ENCODE results near the gene G6PC2. TPM values are rescaled to one million over a fixed set of nuclear protein-coding genes. Genes with fewer than 3 reads are reported as not detected.
A peak's percentile ranks its signal among the peaks of the same experiment; 100 is the strongest.

The G6PC2 gene
- total RNA-seq, 3 donors from 2014 or later, result not detected

DNA sequence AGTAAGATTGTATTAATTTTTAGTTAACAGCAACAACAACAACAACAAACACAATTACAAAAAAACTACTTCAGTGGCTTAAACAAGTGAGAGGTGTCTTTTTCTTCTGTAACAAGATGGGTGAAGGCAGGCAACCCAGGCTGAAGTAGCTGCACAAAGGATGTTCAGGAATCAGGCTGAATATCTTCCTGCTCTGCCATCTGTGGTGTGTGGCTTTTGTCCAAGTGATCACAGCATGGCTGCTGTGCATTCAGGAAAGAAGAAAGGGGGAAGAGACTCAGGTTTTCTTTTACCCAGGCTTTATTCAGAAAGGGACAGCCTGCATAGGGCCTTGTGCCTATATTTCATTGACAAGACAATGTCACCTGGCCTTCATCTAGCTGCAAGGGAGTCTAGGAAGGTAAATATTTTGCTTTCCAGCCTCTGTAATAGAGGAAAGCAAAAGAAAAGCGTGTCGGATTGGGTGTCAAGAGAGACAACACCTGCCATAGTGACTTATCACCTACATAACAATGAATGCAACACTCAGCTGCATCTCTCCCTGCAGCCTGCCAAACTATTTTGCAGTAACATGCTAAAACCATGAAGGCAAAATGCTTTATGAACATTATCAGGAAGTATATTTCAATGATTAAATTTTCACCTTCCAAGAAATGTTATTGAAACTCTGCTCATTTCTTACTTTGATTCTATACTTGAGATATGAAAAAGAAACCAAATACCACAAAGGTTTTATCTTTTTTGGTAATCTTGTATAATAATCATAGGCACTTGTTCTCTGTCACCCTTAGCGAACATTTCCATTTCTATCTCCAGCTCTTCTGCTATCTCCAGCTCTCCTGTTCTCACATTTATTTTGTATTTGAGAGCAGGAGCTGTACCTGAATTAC, 14.6 kb downstream of the G6PC2 start:
- H3K4me3 ChIP-seq, result no peak overlapping the region
- no peaks in the 10 kb centered on the region for H3K4me1 ChIP-seq (ENCODE audit: low read depth)
- peaks cover 2% of the 10 kb centered on the region for H3K9me3 ChIP-seq
- H3K36me3 ChIP-seq (ENCODE audit: low read depth), result no peaks in the 10 kb centered on the region
- DNase-seq (no peak), ATAC-seq (no peak)
- intact Hi-C loops (cut with DNase I, micrococcal nuclease), result loop anchor here in 1 of 2 donors (10.0 kb wide), 1 partner anchor 571 kb away; no protein-coding TSS in a partner anchor
- TF ChIP-seq, protein P1, sequence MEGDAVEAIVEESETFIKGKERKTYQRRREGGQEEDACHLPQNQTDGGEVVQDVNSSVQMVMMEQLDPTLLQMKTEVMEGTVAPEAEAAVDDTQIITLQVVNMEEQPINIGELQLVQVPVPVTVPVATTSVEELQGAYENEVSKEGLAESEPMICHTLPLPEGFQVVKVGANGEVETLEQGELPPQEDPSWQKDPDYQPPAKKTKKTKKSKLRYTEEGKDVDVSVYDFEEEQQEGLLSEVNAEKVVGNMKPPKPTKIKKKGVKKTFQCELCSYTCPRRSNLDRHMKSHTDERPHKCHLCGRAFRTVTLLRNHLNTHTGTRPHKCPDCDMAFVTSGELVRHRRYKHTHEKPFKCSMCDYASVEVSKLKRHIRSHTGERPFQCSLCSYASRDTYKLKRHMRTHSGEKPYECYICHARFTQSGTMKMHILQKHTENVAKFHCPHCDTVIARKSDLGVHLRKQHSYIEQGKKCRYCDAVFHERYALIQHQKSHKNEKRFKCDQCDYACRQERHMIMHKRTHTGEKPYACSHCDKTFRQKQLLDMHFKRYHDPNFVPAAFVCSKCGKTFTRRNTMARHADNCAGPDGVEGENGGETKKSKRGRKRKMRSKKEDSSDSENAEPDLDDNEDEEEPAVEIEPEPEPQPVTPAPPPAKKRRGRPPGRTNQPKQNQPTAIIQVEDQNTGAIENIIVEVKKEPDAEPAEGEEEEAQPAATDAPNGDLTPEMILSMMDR (IDR thresholded peaks at IDR 0.05), result no peak

DNA sequence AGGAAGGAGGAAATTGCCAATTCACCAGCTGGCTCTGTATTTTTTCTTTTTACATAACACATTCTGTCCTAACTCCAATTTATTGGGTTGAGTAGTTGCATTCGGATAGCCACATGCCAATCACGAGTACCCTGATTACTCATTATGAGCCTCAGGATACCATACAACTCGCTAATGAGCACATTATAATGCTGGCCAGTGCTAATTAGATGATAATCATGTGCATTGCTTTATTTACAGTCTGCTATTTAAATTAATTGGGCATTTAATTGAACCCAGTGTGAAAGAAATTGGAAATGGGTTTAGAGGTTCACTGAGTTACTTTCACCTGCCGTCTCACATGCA, 15.2 kb downstream of the G6PC2 start:
- Histone ChIP-seq H3K4me1 (ENCODE audit: low read depth) (no peaks in the 10 kb centered on the region), H3K4me3 (no peak overlapping the region), H3K9me3 (peaks cover 2% of the 10 kb centered on the region), H3K36me3 (ENCODE audit: low read depth) (no peaks in the 10 kb centered on the region)
- ATAC-seq, result no peak
- TF ChIP-seq, protein P1 (IDR thresholded peaks at IDR 0.05), result no peak
- intact Hi-C loops (cut with DNase I, micrococcal nuclease), result loop anchor here in 1 of 2 donors (10.0 kb wide), 1 partner anchor 572 kb away; no protein-coding TSS in a partner anchor
- no peak for DNase-seq

DNA sequence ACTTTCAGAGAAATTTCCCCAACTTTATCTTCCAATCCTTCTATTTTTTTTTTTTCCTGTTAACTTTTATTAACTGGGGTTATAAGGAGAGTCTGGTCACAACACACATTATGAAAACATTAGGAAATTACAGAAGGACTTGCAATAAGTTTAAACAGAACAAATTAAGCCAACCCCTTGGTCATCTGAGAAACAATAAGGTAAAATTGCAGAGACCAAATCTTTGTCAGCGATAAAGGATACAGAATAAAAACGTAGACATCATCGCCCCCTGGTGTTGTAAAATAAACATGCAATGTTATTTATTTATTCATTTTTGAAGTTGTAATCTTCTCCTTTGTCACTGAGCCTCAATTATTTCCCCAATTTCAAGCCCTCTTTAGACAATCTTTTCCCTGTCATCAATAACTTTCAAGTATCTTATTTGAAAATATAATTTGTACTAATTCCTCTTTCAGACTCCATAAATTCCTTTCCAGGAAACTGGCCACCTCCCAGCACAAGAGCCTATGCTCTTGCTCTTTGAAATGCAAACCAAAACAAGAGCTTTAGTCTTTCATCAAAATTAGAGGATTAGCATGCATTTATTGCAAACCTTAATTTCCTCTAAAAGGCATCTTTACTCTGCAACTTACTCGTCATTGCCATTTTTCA, 19.5 kb downstream of the G6PC2 start:
- intact Hi-C loops (cut with DNase I, micrococcal nuclease), result loop anchor here in 1 of 2 donors (5.0 kb wide), 1 partner anchor 148 kb away; no protein-coding TSS in a partner anchor
- TF ChIP-seq, protein P1 (IDR thresholded peaks at IDR 0.05), result peak; percentile 17
- DNase-seq (peak in 1 of 3 donors; percentile 40), ATAC-seq (peak; percentile 44)
- H3K36me3 ChIP-seq (ENCODE audit: low read depth), result no peaks in the 10 kb centered on the region
- no peak overlapping the region for H3K4me3 ChIP-seq
- no peaks in the 10 kb centered on the region for H3K4me1 ChIP-seq (ENCODE audit: low read depth)
- H3K9me3 ChIP-seq, result peaks cover 1% of the 10 kb centered on the region

DNA sequence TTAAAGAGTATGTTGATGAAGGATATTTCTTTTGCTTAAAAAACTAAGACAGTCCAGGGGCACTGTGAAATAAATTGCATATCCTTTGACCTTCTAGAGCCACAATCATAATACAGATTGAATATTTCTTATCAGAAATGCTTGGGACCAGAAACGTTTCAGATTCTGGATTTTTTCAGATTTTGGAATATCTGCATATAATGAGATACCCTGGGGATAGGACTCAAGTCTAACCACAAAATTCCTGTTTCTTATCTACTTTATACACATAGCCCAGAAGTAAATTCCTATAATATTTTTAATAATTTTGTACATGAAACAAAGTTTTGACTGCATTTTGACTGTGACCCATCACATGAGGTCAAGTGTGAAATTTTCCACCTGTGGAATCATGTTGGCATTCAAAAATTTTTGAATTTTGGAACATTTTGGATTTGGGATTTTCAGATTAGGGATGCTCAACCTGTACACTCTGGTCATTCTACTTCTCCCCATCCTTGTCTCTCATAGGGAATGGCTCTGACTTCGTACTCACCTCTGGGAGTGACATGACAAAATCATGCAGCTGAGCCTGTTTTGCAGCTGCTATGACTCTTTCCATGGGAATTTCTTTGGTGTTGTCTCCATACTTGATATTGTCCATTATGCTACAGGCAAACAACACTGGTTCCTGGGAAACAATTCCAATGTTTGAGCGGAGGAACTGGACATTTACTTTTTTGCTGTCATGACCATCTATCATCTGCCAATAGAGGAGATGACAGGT, 25.7 kb downstream of the G6PC2 start:
- intact Hi-C loops (cut with DNase I, micrococcal nuclease), result no loop called here
- H3K4me1 ChIP-seq (ENCODE audit: low read depth), result no peaks in the 10 kb centered on the region
- no peaks in the 10 kb centered on the region for H3K36me3 ChIP-seq (ENCODE audit: low read depth)
- ATAC-seq, result no peak
- DNase-seq, result no peak
- TF ChIP-seq, protein P1 (IDR thresholded peaks at IDR 0.05), result no peak
- no peak overlapping the region for H3K4me3 ChIP-seq
- no peaks in the 10 kb centered on the region for H3K9me3 ChIP-seq

- DNase-seq (no peak), ATAC-seq (peak; percentile 91)
- Histone ChIP-seq H3K4me3 (no peak overlapping the region), H3K4me1 (ENCODE audit: low read depth) (no peaks in the 10 kb centered on the region), H3K36me3 (ENCODE audit: low read depth) (no peaks in the 10 kb centered on the region), H3K9me3 (no peaks in the 10 kb centered on the region)
- TF ChIP-seq, protein P1 (IDR thresholded peaks at IDR 0.05), result no peak
- intact Hi-C loops (cut with DNase I, micrococcal nuclease), result no loop called here
Measured at GRCh38 chr2:168928113-168928831, 27.2 kb downstream of the G6PC2 start.
